NCI-H524 treated with DMSO at 0.1 percent for 48 hours (cell line): ENCODE results near the gene MYO5A.
"Not testable (repeated sequence)": the region's sequence is repeated elsewhere in the genome, so short reads cannot be mapped to it uniquely, and the experiment has no call there.

Experiments used
- DNase-seq: peaks from one replicate; lab custom pipeline; 2025; lab: John Stamatoyannopoulos, UW

Gene MYO5A

DNA sequence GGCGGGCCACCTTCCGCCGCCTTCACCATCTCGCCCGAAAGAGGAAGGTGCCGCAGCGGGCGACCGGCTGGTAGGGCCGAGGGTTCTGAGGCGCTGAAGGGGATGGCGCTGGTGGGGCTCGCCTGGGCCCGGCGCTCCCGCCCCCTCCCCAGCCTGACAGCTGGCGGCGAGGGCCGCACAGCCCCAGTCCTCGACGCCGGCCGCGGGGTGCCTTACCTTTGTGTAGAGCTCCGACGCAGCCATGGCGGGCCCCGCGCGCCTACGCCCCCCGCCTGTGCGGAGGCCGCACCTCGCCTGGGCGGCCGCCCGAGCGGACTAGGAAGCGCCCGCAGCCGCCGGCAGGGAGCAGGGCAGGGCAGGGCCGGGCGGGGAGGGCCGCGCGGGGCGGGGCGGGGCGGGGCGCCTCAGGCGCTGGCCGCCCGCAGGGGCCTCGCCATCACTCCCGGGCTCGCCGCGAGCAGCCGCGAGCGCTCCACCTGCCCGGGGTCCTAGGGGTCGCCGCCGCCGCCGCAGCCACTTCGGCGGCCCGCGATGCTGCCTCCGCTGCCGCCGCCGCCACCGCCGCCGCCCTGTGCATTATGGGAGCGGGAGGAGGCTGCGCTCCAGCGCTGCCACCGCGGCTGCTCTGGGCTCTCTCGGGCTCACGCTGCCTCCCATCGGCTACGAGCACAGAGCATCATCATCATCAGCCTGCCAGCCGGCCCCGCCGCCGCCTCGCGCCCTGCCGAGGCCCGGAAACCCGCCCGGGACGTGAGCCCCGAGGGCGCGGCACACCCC, at the start of gene MYO5A:
Gene MYO5A, minus strand, starts transcription at position 317 of the 777 bp plus-strand sequence. Its CDS starts 74 bp downstream, at position 243.
- DNase-seq: peak; percentile 29

DNA sequence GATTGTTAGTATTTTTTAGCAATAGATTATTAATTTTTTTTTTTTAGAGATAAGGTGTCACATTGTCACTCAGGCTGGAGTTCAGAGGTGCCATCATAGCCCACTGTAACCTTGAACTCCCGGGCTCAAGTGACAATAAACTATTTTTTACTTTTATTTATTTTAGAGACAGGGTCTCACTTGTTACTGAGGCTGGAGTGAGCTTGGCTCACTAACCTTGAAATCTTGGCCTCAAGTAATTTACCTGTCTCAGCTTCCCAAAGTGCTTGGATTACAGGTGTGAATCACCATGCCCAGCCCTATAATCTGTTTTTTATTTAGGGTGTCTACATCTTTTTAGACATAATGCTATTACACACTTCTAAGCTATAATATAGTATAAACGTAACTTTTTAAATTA, 48.0 kb upstream of the MYO5A start:
- no peak for DNase-seq

DNA sequence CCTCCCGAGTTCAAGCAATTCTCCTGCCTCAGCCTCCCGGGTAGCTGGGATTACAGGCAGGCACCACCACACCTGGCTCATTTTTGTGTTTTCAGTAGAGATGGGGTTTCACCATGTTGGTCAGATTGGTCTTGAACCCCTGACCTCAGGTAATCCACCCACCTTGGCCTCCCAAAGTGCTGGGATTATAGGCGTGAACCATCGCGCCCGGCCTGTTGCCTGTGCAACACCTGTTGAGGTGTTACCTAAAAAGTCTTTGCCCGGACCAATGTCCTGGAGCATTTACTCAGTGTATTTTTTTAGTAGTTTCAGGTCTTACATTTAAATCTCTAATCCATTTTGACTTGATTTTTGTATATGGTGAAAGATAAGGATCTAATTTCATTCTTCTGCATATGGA, 46.9 kb upstream of the MYO5A start:
- DNase-seq: not testable (repeated sequence)

DNA sequence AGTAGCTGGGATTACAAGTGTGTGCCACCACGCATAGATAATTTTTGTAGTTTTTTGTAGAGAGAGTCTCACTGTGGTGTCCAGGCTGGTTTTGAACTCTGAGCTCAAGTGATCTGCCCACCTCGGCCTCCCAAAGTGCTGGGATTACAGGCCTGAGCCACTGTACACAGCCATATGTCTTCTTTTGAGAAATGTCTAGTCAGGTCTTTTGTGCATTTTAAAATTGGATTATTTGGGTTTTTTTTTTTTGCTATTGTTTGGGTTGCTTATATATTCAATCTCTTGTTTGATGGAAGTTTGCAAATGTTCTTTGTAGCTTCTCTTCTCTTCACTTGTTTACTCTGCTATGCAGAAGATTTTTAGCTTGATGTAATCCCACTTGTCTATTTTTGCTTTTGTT, 46.4 kb upstream of the MYO5A start:
- DNase-seq: no peak

DNA sequence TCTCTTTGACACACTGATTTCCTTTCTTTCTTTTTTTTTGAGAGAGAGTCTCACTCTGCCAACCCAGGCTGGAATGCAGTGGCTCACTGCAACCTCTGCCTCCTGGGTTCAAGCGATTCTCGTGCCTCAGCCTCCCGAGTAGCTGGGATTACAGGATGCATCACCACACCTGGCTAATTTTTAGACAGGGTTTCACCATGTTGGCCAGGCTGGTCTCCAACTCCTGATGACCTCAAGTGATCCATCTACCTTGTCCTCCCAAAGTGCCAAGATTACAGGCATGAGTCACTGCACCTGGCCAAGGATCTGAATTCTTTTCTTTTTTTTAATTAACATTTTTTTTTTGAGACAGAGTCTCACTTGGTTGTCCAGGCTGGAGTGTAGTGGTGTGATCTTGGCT, 45.9 kb upstream of the MYO5A start:
- DNase-seq: not testable (repeated sequence)

DNA sequence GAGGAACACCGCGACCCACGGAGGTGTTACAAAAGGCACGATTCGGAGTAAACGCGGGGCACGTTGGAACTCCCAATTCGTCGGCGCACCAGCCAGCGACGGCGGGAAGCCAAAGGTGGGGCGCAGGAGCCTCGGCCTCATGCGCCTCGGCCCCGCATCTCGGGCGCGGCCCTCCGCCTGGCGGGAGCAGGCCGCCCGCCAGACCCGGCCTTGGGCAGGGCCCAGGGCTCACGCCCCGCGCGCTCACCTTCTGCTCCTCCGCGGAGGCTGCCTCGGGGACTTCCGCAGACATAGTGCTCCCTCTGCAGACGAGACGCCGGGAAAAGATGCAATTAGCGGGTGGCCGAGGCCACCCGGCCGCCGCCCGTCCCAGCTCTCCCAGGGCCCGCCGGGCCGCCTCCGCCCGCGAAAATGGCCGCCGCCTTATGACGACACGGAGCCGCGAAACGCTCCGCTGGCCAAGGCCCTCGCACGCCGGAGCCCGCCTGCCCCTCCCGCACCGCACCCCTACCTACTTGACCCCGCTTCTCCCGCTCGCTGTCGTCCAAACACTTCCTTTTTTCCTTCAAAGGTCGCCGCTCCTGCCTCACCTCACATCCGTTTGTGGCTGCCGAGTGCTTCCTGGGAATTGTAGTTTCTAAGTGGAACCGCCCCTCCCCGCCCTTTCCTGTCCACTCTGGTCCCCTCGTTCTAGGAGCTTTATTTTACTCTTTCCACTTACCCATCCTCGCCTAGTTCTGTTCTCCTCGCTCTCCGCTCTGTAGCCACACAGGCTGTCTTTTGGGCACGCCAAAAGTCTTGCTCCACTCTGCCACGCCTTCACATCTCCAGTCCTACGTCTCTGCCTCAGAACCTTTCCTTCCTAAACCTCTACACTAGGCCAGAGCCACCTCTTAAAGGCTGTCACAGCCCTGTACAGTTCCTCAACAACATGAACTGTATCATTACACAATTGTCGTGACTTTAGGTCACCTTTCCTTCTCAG, 40.2 kb upstream of the MYO5A start, which contains the start of gene ARPP19:
Gene ARPP19, minus strand, starts transcription at position 430 of the 985 bp plus-strand sequence. Its CDS starts 138 bp downstream, at position 292.
- peak; percentile 94 for DNase-seq

DNA sequence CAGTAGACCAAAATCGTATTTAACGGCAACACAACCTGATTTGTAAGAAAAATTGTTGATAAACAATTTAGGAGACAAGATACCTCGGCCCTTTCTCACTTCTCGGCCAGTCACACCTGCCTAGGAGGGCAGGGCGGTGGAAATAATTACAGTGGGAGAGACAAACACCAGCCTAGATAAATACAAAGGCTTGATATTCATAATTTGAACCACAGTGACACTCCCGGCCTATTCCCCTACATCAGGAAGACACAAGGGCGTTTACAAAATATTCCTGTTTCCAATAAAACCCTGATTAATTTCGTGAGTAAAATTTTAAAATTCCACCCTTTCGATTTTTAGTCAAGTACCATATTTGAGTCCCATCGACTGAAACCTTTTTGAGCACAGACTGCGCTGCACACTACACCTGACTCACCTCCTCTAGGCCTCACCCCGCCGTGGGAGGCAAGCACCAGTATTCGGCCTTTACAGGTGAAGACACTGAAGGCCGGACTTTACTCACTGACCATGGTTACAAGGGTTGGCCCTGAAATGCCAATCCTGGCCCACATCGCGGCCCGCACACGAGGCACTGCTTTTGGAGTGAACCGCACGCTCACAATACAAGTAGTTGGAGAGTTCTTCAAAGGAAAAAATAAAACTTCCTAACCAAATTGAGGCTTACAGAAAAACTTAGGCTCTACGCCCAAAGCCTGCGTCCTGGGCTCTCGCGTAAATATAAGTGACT, 39.4 kb upstream of the MYO5A start:
- no peak for DNase-seq

DNA sequence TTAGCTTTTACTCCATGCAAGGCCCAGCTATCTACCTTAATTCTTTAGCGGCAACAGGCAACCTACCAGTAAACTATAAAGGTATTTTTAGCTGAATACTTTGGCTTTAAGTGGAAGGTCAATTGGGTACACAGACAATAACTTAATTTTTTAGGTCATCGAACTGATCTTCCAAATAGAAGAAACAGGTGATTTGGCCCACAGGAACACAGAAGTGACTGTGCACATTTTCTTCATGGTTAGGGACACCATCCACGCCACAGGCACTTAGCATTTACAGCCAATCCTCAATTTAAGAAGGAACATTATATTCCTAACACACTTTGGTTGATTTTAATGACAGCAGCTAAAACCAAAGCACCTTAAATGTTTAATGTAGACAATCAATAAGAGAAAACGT, 38.2 kb upstream of the MYO5A start:
- no peak for DNase-seq

GRCh38 chr15:52565417-52566358, 37.0 kb upstream of the MYO5A start:
- DNase-seq: not testable (repeated sequence)

- DNase-seq: peak; percentile 52
Measured at GRCh38 chr15:52563501-52564060, 34.9 kb upstream of the MYO5A start.

- no peak for DNase-seq
Measured at GRCh38 chr15:52559575-52559974, 30.9 kb upstream of the MYO5A start.

DNA sequence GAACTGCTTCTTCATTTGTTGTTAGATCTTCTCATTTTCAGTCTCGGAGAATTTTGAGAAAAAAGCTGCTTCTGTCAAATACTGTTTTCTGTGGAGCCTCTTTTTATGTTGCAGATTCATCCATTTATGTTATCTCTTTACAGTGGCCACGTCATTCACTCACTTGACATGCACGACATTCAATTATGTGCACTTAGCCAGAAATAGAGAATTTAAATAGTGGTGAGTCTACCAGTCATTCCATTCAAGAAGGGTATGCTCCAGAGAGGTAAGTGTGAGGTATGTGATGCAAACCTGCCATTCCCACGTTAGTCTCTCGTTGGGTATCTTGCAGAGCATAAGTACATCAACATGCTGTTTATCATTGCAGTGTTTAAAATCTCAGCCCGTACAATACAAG, 30.3 kb upstream of the MYO5A start:
- no peak for DNase-seq

- DNase-seq: no peak
Measured at GRCh38 chr15:52558196-52558595, 29.5 kb upstream of the MYO5A start.

DNA sequence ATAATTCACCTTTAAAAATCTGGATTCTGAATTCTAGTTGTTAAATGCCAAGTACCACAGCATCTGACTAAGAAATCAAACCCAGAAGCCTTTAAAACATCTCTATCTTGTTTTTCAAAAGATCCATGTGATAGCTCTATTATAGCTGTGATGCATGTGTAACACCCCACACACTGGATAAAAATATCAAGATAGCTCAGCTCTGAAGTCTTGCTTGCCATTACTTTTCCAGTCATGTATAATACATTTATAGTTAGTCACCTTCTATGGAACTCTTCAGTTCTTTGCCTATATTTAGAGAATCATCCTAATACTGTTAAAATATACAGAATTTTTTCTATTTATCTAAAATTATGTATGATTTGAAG, 28.6 kb upstream of the MYO5A start:
- DNase-seq: no peak

- DNase-seq: no peak
Measured at GRCh38 chr15:52556524-52557273, 28.0 kb upstream of the MYO5A start.

- DNase-seq: no peak
Measured at GRCh38 chr15:52552303-52552702, 23.6 kb upstream of the MYO5A start.

DNA sequence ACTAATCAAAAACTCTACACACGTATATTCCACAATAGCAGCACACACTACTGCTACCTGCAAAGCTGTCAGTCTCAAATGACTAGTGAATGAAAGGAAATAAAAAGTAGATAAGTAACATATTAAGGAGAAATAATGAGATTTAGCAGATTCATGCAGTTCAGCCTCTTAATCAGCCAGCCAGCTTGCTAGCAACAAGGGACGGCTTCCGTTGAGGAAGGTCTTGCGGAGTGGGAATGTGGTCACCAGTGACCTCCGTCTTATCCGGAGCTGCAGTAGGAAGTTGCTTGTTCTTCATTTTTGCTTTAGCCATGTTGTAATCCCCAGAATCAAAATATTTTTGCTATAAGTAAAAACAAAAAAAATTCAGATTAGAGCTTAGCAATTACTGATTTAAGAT, 23.1 kb upstream of the MYO5A start:
- no peak for DNase-seq

DNA sequence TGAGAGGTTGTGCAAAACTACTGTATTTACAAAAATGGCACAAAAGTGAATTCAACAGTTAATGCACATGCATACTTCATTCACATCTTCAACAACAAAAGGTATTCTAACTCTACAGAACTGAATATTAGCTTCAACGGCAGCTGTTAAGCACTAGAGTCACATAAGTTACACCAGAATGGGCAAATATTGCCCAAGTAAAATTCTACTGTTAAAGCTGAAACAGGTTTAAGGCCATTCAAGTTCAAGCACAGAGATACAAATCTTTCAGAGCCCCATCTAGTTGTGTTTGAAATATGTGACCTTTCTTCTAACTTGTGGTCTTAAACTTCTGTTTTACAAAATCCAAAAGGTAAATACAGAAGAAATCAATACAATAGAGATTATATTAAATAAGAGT, 22.5 kb upstream of the MYO5A start:
- DNase-seq: not testable (repeated sequence)

GRCh38 chr15:52546031-52546751, 17.5 kb upstream of the MYO5A start:
- no peak for DNase-seq
